Measurements from ENCODE around the gene UGT2B15. TPM values are rescaled to one million over a fixed set of nuclear protein-coding genes. Genes with fewer than 3 reads are reported as not detected.

The UGT2B15 gene
- total RNA-seq, 4 donors from 2014 or later = not detected

DNA sequence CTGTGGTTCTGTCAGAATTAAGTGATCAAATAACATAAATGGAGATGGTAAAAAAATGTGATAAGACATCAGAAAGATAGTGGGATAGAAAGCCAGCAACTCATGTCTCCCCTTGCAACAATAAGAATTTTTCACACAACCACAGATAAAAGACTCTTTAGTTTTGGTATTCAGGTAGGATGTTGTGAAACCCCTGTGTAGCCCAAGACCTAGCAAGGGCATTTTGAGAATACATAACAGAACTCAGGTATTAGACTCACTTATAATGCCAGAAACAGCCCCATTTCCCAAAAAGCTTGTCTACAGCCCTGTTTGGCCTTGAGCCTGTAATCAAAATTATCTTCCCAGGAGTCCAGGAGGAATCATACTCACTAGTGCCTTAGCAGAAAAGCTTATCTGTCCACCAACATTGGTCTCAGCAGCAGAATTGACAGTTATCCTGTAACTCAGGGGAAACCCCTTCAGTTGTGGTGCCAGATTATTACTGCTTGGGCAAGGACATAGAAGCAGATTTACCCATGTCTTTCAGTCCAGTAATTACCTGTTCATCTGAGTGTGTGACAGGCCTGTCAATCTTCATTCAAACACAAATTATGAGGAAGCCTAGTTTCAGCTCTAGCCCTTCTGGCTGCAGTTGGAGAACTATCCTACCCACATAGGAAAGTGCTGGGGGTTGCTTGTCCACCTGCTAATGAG, 53.3 kb downstream of the UGT2B15 start:
- no peaks in the 10 kb centered on the region for H3K27me3 ChIP-seq
- H3K9me3 ChIP-seq = no peaks in the 10 kb centered on the region
- H3K27ac ChIP-seq = no peak overlapping the region
- intact Hi-C loops (cut with DNase I; ENCODE audit: low total_unique reads) = no loop called here
- H3K4me3 ChIP-seq = no peak overlapping the region
- no peaks in the 10 kb centered on the region for H3K36me3 ChIP-seq
- no peak for DNase-seq
- no peaks in the 10 kb centered on the region for H3K4me1 ChIP-seq
- TF ChIP-seq POLR2A (IDR thresholded peaks at IDR 0.05) = no peak
- TF ChIP-seq CTCF (IDR thresholded peaks at IDR 0.05) = no peak

DNA sequence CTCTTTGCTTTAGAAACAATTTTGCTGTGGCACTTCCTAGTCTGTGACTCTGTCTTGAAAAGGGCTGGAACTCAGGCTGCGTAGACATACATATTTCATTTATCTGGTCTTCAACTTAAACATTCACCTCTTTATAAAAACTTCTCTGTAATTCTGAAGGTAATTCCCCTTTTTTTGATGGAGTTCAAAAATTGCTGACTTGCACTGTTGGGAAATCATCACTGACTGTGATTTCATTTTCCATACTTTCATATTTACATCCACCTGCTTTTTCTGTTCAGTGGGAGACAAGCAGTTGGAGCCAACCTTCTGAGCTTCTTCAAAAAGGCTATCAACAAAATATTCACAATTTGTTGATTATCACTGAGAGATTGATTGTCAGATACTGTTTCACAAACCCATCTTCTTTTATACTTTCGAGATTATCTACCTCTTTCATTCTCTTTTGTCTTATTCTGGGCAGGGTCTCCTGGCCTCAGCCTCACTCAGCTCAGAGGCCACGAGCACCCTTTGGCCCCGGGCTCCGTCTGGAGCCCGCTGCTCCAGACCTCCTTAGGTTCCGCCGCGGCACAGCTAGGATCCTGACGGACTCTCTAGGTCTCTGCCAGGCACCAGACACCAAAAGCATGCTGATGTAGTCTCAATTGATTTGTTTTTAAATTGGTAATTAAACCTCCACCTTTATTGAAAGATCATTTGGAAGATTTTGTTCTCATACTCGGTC, 54.6 kb downstream of the UGT2B15 start:
- no peaks in the 10 kb centered on the region for H3K9me3 ChIP-seq
- no peaks in the 10 kb centered on the region for H3K4me1 ChIP-seq
- no peaks in the 10 kb centered on the region for H3K36me3 ChIP-seq
- intact Hi-C loops (cut with DNase I; ENCODE audit: low total_unique reads) = no loop called here
- no peak overlapping the region for H3K4me3 ChIP-seq
- TF ChIP-seq CTCF (IDR thresholded peaks at IDR 0.05) = no peak
- no peak for TF ChIP-seq POLR2A (IDR thresholded peaks at IDR 0.05)
- no peak overlapping the region for H3K27ac ChIP-seq
- DNase-seq = no peak
- H3K27me3 ChIP-seq = no peaks in the 10 kb centered on the region

- no peaks in the 10 kb centered on the region for H3K27me3 ChIP-seq
- H3K4me1 ChIP-seq = no peaks in the 10 kb centered on the region
- H3K9me3 ChIP-seq = no peaks in the 10 kb centered on the region
- H3K36me3 ChIP-seq = no peaks in the 10 kb centered on the region
- H3K27ac ChIP-seq = no peak overlapping the region
- no peak for DNase-seq
- no peak for TF ChIP-seq POLR2A (IDR thresholded peaks at IDR 0.05)
- TF ChIP-seq CTCF (IDR thresholded peaks at IDR 0.05) = no peak
- intact Hi-C loops (cut with DNase I; ENCODE audit: low total_unique reads) = no loop called here
- no peak overlapping the region for H3K4me3 ChIP-seq
These were observed 56.7 kb downstream of the UGT2B15 start for GRCh38 chr4:68613752-68614151.

DNA sequence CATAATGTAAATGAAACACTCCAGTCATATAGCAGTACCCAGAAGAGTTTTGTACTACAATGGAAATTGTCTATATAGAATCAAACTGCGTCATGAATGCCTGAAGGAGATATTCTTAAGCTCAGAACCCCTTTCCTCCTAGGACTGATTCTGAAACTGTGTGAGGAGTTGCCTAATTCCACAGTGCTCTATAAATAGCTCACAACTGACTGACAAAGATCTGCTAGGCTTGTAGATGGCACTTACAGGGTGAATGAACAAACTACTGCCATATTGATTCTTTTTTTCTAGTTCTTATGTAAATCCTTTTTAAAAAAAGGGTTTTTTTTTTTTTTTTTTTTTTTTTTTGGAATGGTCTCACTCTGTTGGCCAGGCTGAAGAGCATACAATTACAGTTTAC, 64.2 kb downstream of the UGT2B15 start:
- H3K4me1 ChIP-seq = no peaks in the 10 kb centered on the region
- H3K4me3 ChIP-seq = no peak overlapping the region
- intact Hi-C loops (cut with DNase I; ENCODE audit: low total_unique reads) = no loop called here
- H3K27me3 ChIP-seq = no peaks in the 10 kb centered on the region
- H3K27ac ChIP-seq = no peak overlapping the region
- H3K9me3 ChIP-seq = no peaks in the 10 kb centered on the region
- no peaks in the 10 kb centered on the region for H3K36me3 ChIP-seq
- no peak for DNase-seq
- no peak for TF ChIP-seq CTCF (IDR thresholded peaks at IDR 0.05)
- no peak for TF ChIP-seq POLR2A (IDR thresholded peaks at IDR 0.05)

DNA sequence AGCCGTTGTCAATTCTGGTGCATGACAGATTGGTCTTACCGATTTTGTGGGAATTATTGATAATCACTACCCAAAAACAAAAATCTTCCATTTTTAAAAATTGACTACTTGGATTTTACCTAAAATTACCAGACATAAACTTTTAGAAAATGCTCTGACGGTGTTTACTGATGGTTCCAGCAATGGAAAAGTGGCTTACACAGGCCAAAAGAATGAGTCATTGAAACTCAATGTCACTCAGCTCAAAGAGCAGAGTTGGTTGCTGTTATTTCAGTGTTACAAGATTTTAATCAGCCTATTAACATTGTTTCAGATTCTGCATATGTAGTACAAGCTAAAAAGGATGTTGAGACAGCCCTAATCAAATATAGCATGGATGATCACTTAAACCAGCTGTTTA, 71.3 kb downstream of the UGT2B15 start:
- H3K36me3 ChIP-seq = no peaks in the 10 kb centered on the region
- H3K4me1 ChIP-seq = no peaks in the 10 kb centered on the region
- no peak overlapping the region for H3K27ac ChIP-seq
- no peak for DNase-seq
- H3K27me3 ChIP-seq = no peaks in the 10 kb centered on the region
- TF ChIP-seq POLR2A (IDR thresholded peaks at IDR 0.05) = no peak
- TF ChIP-seq CTCF (IDR thresholded peaks at IDR 0.05) = no peak
- H3K4me3 ChIP-seq = no peak overlapping the region
- intact Hi-C loops (cut with DNase I; ENCODE audit: low total_unique reads) = no loop called here
- no peaks in the 10 kb centered on the region for H3K9me3 ChIP-seq
